ENCODE data around the gene BOLA2B. TPM values are rescaled to one million over a fixed set of nuclear protein-coding genes. Genes with fewer than 3 reads are reported as not detected.
"Not testable (repeated sequence)": the region's sequence is repeated elsewhere in the genome, so short reads cannot be mapped to it uniquely, and the experiment has no call there.

Gene BOLA2B
- total RNA-seq, result 100 to 1,000 TPM; 188 to 190 TPM

DNA sequence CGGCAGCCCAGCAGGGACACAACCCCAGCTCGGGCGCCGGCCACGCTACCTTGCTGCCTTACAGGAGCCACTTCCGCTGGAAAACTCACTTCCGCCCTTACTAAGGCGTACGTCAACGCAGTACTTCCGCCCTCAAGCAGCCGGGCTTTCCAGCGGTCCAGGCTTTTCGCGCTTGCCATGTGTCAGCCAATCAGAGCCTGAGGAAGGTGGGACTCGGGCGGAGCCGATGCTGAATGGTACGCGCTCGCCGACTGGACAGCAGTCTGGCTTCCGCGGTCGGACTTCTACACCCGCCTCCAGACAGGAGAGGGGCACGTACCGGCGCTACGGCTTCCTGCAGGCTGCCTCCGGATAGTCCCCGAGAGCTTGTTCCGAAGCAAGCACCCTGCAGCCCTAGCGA, at the start of gene BOLA2B, which contains the start of gene SLX1A:
Gene BOLA2B (minus strand): TSS at position 52 of the 400 bp plus-strand sequence. CDS start 71 bp downstream, outside the sequence.
Gene SLX1A (plus strand): TSS at position 261 of the 400 bp plus-strand sequence. CDS start 210 bp downstream, outside the sequence.
- H3K36me3 Mint-ChIP-seq (ENCODE audit: low read depth); intact Hi-C loops (cut with DNase I, micrococcal nuclease); H3K4me1 Mint-ChIP-seq; H3K27me3 Mint-ChIP-seq; POLR2A ChIA-PET; DNase-seq; H3K27ac Mint-ChIP-seq; CTCF ChIA-PET; H3K9me3 Mint-ChIP-seq (ENCODE audit: low read depth); H3K4me3 Mint-ChIP-seq: not testable (repeated sequence)
- ATAC-seq, result peak; percentile 88

DNA sequence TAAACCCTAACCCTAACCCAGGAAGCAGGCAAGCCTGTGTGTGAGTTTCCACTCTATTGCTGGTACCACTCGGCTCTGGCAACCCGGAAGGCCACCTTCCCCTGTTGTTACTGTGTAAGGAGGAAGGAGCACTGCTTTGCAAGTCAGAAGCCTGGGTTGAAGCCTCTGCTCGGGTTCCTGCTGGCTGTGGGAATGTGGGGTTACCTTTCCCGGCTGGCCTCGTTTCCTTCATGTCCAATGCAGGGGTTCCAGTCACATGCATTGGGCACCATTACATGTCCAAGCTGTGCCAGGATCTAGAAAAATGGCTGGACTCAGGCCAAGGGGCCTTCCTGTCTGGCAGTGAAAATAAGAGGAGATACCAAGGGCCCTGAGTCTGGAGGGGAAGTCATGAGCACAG, 23.6 kb upstream of the BOLA2B start:
- POLR2A ChIA-PET; H3K27ac Mint-ChIP-seq; ATAC-seq; H3K9me3 Mint-ChIP-seq (ENCODE audit: low read depth); CTCF ChIA-PET; H3K27me3 Mint-ChIP-seq; DNase-seq; intact Hi-C loops (cut with DNase I, micrococcal nuclease); H3K4me3 Mint-ChIP-seq; H3K4me1 Mint-ChIP-seq; H3K36me3 Mint-ChIP-seq (ENCODE audit: low read depth): not testable (repeated sequence)

DNA sequence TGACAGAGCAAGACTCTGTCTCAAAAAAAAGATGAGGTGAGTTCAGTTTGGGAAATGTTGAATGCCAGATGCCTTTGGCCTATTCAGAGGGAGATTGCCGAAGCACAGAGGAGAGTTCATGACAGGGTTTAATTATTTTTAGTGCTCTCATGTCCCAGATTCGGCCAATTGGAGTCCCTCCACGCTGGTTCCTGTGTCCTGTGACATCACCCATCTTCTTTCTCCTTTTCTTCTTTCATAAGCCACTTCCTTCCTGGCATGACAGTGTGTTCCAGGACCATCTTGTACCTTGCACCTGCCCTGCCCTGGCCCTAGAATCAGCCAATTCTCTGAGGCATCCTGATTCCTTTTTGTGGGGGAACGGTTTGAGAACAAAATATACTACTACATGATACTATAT, 17.9 kb upstream of the BOLA2B start:
- H3K36me3 Mint-ChIP-seq (ENCODE audit: low read depth); DNase-seq; H3K4me1 Mint-ChIP-seq; POLR2A ChIA-PET; H3K27me3 Mint-ChIP-seq; intact Hi-C loops (cut with DNase I, micrococcal nuclease); CTCF ChIA-PET; H3K27ac Mint-ChIP-seq; H3K4me3 Mint-ChIP-seq; H3K9me3 Mint-ChIP-seq (ENCODE audit: low read depth): not testable (repeated sequence)
- ATAC-seq, result peak; percentile 48

DNA sequence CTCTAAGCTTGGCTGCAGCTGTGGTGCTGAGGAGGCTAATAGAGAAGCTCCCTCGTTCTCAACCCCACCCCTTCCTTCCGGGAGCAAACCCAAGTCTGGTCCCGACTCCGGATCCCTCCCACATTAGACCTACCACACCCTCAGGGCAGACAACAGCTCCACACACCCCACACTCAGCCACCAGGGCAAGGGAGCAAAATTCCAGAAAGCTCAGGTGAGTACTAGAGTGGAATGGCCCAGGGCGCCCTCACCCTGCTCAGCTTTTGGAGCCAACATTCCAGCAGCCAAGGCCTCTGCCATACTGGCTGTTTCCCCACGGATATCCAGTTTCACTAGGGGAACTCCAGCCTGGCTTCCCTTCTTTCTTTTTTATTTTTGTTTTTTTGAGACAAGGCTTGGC, 15.6 kb upstream of the BOLA2B start:
- H3K4me3 Mint-ChIP-seq; ATAC-seq; CTCF ChIA-PET; H3K27ac Mint-ChIP-seq; DNase-seq; POLR2A ChIA-PET; H3K4me1 Mint-ChIP-seq; intact Hi-C loops (cut with DNase I, micrococcal nuclease); H3K9me3 Mint-ChIP-seq (ENCODE audit: low read depth); H3K27me3 Mint-ChIP-seq; H3K36me3 Mint-ChIP-seq (ENCODE audit: low read depth): not testable (repeated sequence)

DNA sequence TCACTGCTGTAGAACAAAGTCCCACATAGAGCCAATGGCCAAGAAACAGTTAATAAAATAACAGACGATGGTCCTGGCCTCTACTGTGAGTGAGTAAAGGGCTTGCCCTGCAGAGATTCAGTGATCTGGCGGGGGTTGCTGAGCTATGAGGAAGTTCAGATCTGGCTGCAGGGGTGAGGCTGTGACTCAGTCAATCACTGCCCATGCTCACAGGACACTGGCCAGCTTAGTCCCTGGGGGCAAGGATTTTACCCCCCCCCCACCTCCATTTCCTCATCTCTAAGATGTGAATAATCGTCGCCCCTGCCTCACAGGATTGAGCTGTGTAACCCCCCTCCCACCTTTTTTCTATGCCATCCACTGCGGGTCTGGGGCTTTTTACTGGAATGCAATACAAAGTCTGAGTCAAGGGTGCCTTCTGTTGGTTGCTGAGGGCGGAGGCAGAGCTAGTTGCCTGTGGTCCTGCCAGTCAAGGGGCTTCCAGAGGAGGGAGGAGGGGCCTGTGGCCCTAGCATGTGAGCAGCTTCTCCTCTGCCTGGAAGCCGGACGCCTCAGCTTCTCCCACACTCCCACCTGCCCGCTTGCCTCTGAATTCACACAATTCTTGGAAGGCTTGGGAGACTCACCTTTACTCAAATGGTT, 13.7 kb upstream of the BOLA2B start:
- DNase-seq; H3K4me1 Mint-ChIP-seq; H3K36me3 Mint-ChIP-seq (ENCODE audit: low read depth); POLR2A ChIA-PET; H3K4me3 Mint-ChIP-seq; H3K27me3 Mint-ChIP-seq; H3K27ac Mint-ChIP-seq; H3K9me3 Mint-ChIP-seq (ENCODE audit: low read depth); intact Hi-C loops (cut with DNase I, micrococcal nuclease); CTCF ChIA-PET: not testable (repeated sequence)
- peak; percentile 43 for ATAC-seq

DNA sequence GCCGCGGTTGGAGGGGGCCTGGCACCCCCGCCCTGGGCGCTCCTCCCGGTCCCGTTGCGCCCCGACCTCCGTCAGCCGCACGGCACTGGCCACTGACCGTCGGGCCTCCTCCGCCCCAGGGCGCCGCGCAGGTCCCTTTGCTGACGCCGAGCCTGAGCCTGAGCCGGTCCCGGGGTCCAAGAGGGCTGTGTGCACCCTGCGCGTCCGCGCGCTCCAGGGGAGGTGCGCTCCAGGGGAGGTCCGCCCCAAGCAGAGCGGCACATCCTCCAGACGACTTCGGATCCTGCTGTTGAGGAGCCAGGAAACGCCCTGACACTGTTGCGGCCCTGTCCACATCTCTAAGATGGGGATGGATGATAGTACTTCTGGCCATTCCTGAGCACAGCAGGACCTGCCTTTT, 12.8 kb upstream of the BOLA2B start:
- intact Hi-C loops (cut with DNase I, micrococcal nuclease); H3K9me3 Mint-ChIP-seq (ENCODE audit: low read depth): not testable (repeated sequence)
- ATAC-seq, result peak; percentile 64

DNA sequence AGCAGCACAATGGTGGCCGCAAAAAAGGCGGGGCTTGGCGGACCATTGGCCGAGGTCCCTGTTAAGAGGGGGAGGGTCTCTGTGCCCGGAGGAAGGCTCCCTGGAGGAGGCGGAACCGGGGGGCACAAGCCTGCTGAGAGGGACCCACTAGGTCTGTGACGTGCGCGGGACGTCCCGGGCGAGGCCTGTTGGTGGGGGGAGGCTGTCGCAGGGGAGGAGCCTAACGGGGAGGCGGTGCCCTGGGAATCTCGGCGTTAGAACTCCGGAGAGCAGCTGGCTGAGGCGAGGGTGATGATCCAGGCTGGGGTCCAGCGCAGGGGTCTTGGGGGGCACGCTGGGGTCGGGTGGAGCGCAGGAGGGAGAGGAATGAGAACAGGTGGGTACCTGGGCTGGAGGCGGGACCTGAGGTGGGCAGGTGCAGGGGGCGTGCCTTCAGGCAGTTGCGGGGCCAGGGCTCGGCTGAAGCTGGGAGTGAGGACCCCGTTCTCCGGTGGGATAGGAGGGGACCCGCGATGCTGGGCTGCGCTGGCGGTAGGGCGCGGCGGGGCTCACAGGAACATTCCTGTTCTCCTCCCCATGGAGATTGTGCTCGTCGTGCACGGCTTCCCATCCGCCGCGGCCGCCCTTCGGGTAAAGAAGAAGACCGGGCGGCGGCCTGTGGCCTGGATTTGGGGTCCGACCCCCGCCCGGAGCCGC, 12.2 kb upstream of the BOLA2B start:
- H3K4me3 Mint-ChIP-seq; H3K27ac Mint-ChIP-seq; intact Hi-C loops (cut with DNase I, micrococcal nuclease); H3K36me3 Mint-ChIP-seq (ENCODE audit: low read depth); H3K9me3 Mint-ChIP-seq (ENCODE audit: low read depth); POLR2A ChIA-PET; H3K4me1 Mint-ChIP-seq; CTCF ChIA-PET; H3K27me3 Mint-ChIP-seq: not testable (repeated sequence)
- peak; percentile 10 for DNase-seq
- peak; percentile 60 for ATAC-seq

More for the DNA sequence above, 12.8 kb upstream of the BOLA2B start:
- H3K27ac Mint-ChIP-seq; CTCF ChIA-PET; POLR2A ChIA-PET; H3K27me3 Mint-ChIP-seq; H3K36me3 Mint-ChIP-seq (ENCODE audit: low read depth); DNase-seq; H3K4me3 Mint-ChIP-seq; H3K4me1 Mint-ChIP-seq: not testable (repeated sequence)

DNA sequence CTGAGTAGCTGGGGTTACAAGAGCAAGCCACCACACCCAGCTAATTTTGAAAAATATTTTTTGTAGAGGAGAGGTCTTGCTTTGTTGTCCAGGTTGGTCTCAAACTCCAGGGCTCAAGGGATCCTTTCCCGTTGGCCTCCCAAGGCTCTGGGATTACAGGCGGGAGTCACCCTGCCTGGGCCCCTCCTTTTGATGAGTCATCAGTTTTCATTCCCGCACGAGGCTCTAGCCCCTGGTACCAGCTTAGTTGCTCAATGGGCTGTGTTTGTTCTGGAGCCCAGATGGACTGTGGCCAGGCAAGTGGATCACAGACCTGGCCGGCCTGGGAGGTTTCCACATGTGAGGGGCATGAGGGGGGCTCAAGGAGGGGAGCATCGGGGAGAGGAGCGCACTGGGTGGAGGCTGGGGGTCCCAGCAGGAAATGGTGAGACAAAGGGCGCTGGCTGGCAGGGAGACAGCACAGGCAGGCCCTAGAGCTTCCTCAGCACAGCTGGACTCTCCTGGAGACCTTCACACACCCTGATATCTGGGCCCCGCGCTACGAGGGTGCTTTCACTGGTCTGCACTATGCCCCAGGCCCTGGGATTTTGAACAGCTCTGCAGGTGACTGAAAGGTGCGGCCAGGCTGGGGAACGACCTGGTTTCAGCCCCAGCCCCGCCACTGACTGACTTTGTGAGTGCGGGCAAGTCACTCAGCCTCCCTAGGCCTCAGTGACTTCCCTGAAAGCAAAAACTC, 6.3 kb upstream of the BOLA2B start:
- ATAC-seq; DNase-seq; H3K27me3 Mint-ChIP-seq; H3K36me3 Mint-ChIP-seq (ENCODE audit: low read depth); H3K9me3 Mint-ChIP-seq (ENCODE audit: low read depth); H3K4me1 Mint-ChIP-seq; CTCF ChIA-PET; intact Hi-C loops (cut with DNase I, micrococcal nuclease); POLR2A ChIA-PET; H3K4me3 Mint-ChIP-seq; H3K27ac Mint-ChIP-seq: not testable (repeated sequence)

DNA sequence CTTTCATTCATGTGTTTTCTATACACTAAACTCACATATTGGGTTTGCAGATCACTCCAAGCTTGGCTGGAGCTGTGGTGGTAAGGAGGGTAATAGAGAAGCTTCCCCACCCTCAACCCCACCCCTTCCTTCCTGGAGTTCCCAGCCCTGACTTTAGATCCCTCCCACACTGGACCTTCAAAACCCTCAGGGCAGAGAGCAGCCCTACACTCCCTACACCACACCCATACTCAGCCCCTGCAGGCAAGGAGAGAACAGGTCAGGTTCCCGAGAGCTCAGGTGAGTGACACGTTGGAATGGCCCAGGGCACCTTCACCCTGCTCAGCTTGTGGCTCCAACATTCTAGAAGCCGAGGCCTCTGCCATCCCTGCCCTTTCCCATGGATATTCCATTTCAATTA, 5.6 kb upstream of the BOLA2B start, which contains the start of gene SULT1A3:
Gene SULT1A3 (plus strand): TSS at position 207 of the 400 bp plus-strand sequence. CDS start 1,474 bp downstream, outside the sequence.
- H3K27me3 Mint-ChIP-seq; ATAC-seq; POLR2A ChIA-PET; H3K36me3 Mint-ChIP-seq (ENCODE audit: low read depth); DNase-seq; CTCF ChIA-PET; intact Hi-C loops (cut with DNase I, micrococcal nuclease); H3K9me3 Mint-ChIP-seq (ENCODE audit: low read depth); H3K4me3 Mint-ChIP-seq; H3K4me1 Mint-ChIP-seq; H3K27ac Mint-ChIP-seq: not testable (repeated sequence)

DNA sequence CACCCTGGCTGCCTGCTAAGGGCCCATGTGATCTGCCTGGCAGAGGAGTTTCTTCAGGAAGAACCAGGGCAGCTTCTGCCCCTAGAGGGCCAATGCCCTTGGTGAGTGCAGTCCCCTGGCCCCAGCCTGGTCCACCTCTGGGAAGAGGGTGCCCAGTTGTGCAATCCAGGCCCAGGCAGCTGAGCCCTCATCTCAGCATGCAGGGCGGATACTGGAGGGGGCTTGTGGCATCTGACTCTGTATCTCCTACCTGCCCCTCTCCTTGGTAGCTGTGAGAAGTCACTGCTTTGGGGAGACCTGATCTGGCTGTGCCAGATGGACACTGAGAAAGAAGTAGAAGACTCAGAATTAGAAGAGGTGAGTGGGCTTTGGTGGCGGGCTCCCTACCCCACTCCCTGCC, 3.5 kb upstream of the BOLA2B start:
- CTCF ChIA-PET; POLR2A ChIA-PET; H3K27me3 Mint-ChIP-seq; H3K4me1 Mint-ChIP-seq; DNase-seq; H3K4me3 Mint-ChIP-seq; H3K9me3 Mint-ChIP-seq (ENCODE audit: low read depth); ATAC-seq; intact Hi-C loops (cut with DNase I, micrococcal nuclease); H3K27ac Mint-ChIP-seq; H3K36me3 Mint-ChIP-seq (ENCODE audit: low read depth): not testable (repeated sequence)

DNA sequence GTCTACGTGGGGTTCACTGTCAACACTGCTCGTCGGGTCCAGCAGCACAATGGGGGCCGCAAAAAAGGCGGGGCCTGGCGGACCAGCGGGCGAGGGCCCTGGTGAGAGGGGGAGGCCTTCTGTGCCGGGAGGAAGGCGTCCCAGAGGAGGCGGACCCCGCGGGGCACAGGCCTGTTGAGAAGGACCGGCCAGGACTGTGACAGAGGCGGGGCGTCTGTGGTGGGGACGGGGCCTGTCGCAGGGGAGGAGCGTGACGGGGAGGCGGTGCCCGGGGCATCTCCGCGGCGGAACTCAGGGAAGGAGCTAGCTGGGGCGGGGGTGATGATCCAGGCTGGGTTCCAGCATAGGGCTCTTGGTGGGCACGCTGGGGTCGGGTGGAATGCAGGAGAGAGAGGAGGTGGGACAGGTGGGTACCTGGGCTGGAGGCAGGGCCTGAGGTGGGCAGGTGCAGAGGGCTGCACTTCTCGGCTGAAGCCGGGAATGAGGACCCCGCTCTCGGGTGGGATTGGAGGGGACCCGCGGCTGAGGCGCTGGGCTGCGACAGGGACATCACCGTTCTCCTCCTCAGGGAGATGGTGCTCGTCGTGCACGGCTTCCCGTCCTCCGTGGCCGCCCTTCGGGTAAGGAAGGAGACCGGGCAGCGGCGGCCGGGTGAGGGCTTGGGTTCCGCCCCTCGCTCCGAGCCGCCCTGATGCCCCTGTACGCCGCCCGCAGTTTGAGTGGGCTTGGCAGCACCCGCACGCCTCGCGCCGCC, 883 bp upstream of the BOLA2B start:
- H3K9me3 Mint-ChIP-seq (ENCODE audit: low read depth); DNase-seq; intact Hi-C loops (cut with DNase I, micrococcal nuclease); H3K4me1 Mint-ChIP-seq; H3K27me3 Mint-ChIP-seq; H3K27ac Mint-ChIP-seq; CTCF ChIA-PET; H3K4me3 Mint-ChIP-seq; H3K36me3 Mint-ChIP-seq (ENCODE audit: low read depth); POLR2A ChIA-PET: not testable (repeated sequence)
- ATAC-seq, result peak; percentile 76
